ENCODE results near the gene TMEM53.
"Not testable (repeated sequence)": the region's sequence is repeated elsewhere in the genome, so short reads cannot be mapped to it uniquely, and the experiment has no call there.

TMEM53 gene

GRCh38 chr1:44672254-44672955, 1.9 kb downstream of the TMEM53 start:
- DNase-seq = no peak

- DNase-seq = no peak
Observed at GRCh38 chr1:44670751-44671640, 3.3 kb downstream of the TMEM53 start.

GRCh38 chr1:44666719-44667118, 7.6 kb downstream of the TMEM53 start:
- not testable (repeated sequence) for DNase-seq

- DNase-seq = peak; percentile 40
Observed at GRCh38 chr1:44664730-44665370, 9.4 kb downstream of the TMEM53 start.

- DNase-seq = no peak
Observed at GRCh38 chr1:44663417-44663816, 10.9 kb downstream of the TMEM53 start.

- no peak for DNase-seq
Observed at GRCh38 chr1:44662683-44663030, 11.6 kb downstream of the TMEM53 start.

GRCh38 chr1:44661781-44662682, 12.2 kb downstream of the TMEM53 start:
- no peak for DNase-seq

GRCh38 chr1:44660176-44660575, 14.1 kb downstream of the TMEM53 start:
- DNase-seq = no peak

GRCh38 chr1:44659566-44659965, 14.7 kb downstream of the TMEM53 start:
- DNase-seq = no peak

- no peak for DNase-seq
Observed at GRCh38 chr1:44655609-44656008, 18.7 kb downstream of the TMEM53 start.

GRCh38 chr1:44654621-44655187, 19.6 kb downstream of the TMEM53 start:
- DNase-seq = no peak

GRCh38 chr1:44653107-44653964, 20.9 kb downstream of the TMEM53 start:
- DNase-seq = no peak

GRCh38 chr1:44652445-44653106, 21.7 kb downstream of the TMEM53 start:
- DNase-seq = peak; percentile 79

- no peak for DNase-seq
Observed at GRCh38 chr1:44651069-44651468, 23.2 kb downstream of the TMEM53 start.

- no peak for DNase-seq
Observed at GRCh38 chr1:44650159-44650831, 24.0 kb downstream of the TMEM53 start.

GRCh38 chr1:44649788-44650158, 24.5 kb downstream of the TMEM53 start:
- DNase-seq = no peak

- DNase-seq = no peak
Observed at GRCh38 chr1:44648529-44649250, 25.6 kb downstream of the TMEM53 start.

GRCh38 chr1:44647896-44648295, 26.4 kb downstream of the TMEM53 start:
- no peak for DNase-seq
